ENCODE data around the gene EARS2. TPM values are rescaled to one million over a fixed set of nuclear protein-coding genes. Genes with fewer than 3 reads are reported as not detected.
"Not testable (repeated sequence)": the region's sequence is repeated elsewhere in the genome, so short reads cannot be mapped to it uniquely, and the experiment has no call there.

The EARS2 gene
- polyA plus RNA-seq, 1 donor, result 16.7 TPM

- DNase-seq (ENCODE audit: low read depth), result no peak
Measured at GRCh38 chr16:23567602-23568001, 10.5 kb upstream of the EARS2 start.

- DNase-seq (ENCODE audit: low read depth), result no peak
Measured at GRCh38 chr16:23566724-23567123, 9.6 kb upstream of the EARS2 start.

- DNase-seq (ENCODE audit: low read depth), result no peak
Measured at GRCh38 chr16:23564575-23565363, 7.6 kb upstream of the EARS2 start.

- no peak for DNase-seq (ENCODE audit: low read depth)
Measured at GRCh38 chr16:23563186-23563585, 6.0 kb upstream of the EARS2 start.

- no peak for DNase-seq (ENCODE audit: low read depth)
Measured at GRCh38 chr16:23562505-23562904, 5.4 kb upstream of the EARS2 start.

- no peak for DNase-seq (ENCODE audit: low read depth)
Measured at GRCh38 chr16:23561586-23561985, 4.4 kb upstream of the EARS2 start.

- no peak for DNase-seq (ENCODE audit: low read depth)
Measured at GRCh38 chr16:23557779-23558702, 891 bp upstream of the EARS2 start.

GRCh38 chr16:23554536-23554935, 2.6 kb downstream of the EARS2 start:
- DNase-seq (ENCODE audit: low read depth), result no peak

- no peak for DNase-seq (ENCODE audit: low read depth)
Measured at GRCh38 chr16:23552161-23552560, 5.0 kb downstream of the EARS2 start.

- DNase-seq (ENCODE audit: low read depth), result no peak
Measured at GRCh38 chr16:23549938-23550337, 7.2 kb downstream of the EARS2 start.

GRCh38 chr16:23544436-23544835, 12.7 kb downstream of the EARS2 start:
- DNase-seq (ENCODE audit: low read depth), result no peak

GRCh38 chr16:23540817-23541178, 16.4 kb downstream of the EARS2 start:
- not testable (repeated sequence) for DNase-seq (ENCODE audit: low read depth)

GRCh38 chr16:23539984-23540816, 16.9 kb downstream of the EARS2 start:
- no peak for DNase-seq (ENCODE audit: low read depth)

GRCh38 chr16:23538919-23539278, 18.3 kb downstream of the EARS2 start:
- no peak for DNase-seq (ENCODE audit: low read depth)

GRCh38 chr16:23537390-23537789, 19.8 kb downstream of the EARS2 start:
- no peak for DNase-seq (ENCODE audit: low read depth)

- DNase-seq (ENCODE audit: low read depth), result no peak
Measured at GRCh38 chr16:23535901-23536300, 21.2 kb downstream of the EARS2 start.

GRCh38 chr16:23534868-23535860, 22.0 kb downstream of the EARS2 start:
- no peak for DNase-seq (ENCODE audit: low read depth)

- DNase-seq (ENCODE audit: low read depth), result no peak
Measured at GRCh38 chr16:23532448-23532847, 24.7 kb downstream of the EARS2 start.

- no peak for DNase-seq (ENCODE audit: low read depth)
Measured at GRCh38 chr16:23530062-23530461, 27.1 kb downstream of the EARS2 start.

- DNase-seq (ENCODE audit: low read depth), result no peak
Measured at GRCh38 chr16:23528644-23529310, 28.4 kb downstream of the EARS2 start.

All from forelimb muscle (tissue), 1 donor.